Suprapubic skin (tissue), 4 donors: ENCODE results near the gene EPOP. TPM values are rescaled to one million over a fixed set of nuclear protein-coding genes. Genes with fewer than 3 reads are reported as not detected.
A peak's percentile ranks its signal among the peaks of the same experiment; 100 is the strongest.

Source experiments
- DNase-seq, 2 donors: peaks; one replicate each; pipeline ENCODE4 v3.0.0-alpha.2; 2019; ENCODE audit warnings: low spot score in 2 of 2
- H3K27ac ChIP-seq: fragments of 200-600 bp; sonication (generic); one replicate; pipeline ENCODE4 v1.5.1; 2019
- H3K27me3 ChIP-seq: fragments of 200-600 bp; sonication (generic); one replicate; pipeline ENCODE4 v1.5.1; 2019
- H3K36me3 ChIP-seq: fragments of 200-600 bp; sonication (generic); one replicate; pipeline ENCODE4 v1.5.1; 2019
- H3K4me1 ChIP-seq: fragments of 200-600 bp; sonication (generic); one replicate; pipeline ENCODE4 v1.5.1; 2019
- H3K4me3 ChIP-seq: fragments of 200-600 bp; sonication (generic); one replicate; pipeline ENCODE4 v1.5.1; 2019; ENCODE audit warnings: mild to moderate bottlenecking
- H3K9me3 ChIP-seq: fragments of 200-600 bp; sonication (generic); one replicate; pipeline ENCODE4 v1.5.1; 2019
- EP300 ChIP-seq: sonication (generic); formaldehyde crosslinking; IDR thresholded peaks from one replicate; pipeline ENCODE4 v1.6.1; 2017; ENCODE audit warnings: antibody characterized with exemption
- POLR2A ChIP-seq, 2 donors: fragments of 450-650 bp; IDR thresholded peaks; one replicate each; pipeline ENCODE4 v1.6.1; 2017; ENCODE audit warnings: antibody characterized with exemption in 2 of 2, mild to moderate bottlenecking in 2 of 2, moderate library complexity in 2 of 2
- POLR2AphosphoS5 ChIP-seq, 3 donors: sonication (generic); formaldehyde crosslinking; IDR thresholded peaks; one replicate each; pipeline ENCODE4 v1.6.1; 2017; ENCODE audit warnings: antibody characterized with exemption in 3 of 3
- WGBS: methylation state at CpG from one replicate; pipeline ENCODE4 v1.1.5; 2018; 5-methylcytosine and 5-hydroxymethylcytosine counted together
- total RNA-seq, 4 donors: library from RNA; depleted of rRNA; stranded (reverse); fragments of >200 nt; gene quantifications; one replicate each; pipeline ENCODE4 v1.1.0, GENCODE V29; 2016
- TF ChIP-seq, protein P1 (sequence below), 2 donors: fragments of 200-600 bp in 1 of 2; fragments of 450-650 bp in 1 of 2; sonication (generic) in 1 of 2; IDR thresholded peaks; one replicate each; pipeline ENCODE4 v1.5.1; 2016 to 2019; ENCODE audit warnings: antibody characterized with exemption in 2 of 2, mild to moderate bottlenecking in 1 of 2, moderate library complexity in 1 of 2

EPOP gene
- total RNA-seq, 4 donors from 2014 or later = 0.80 to 6.1 (median 3.2) TPM

GRCh38 chr17:38667099-38667786 is 7.5 kb downstream of the EPOP start:
- Histone ChIP-seq H3K27me3 (peaks cover 31% of the 10 kb centered on the region), H3K27ac (no peak overlapping the region), H3K36me3 (no peaks in the 10 kb centered on the region), H3K4me1 (no peaks in the 10 kb centered on the region), H3K4me3 (no peak overlapping the region), H3K9me3 (no peaks in the 10 kb centered on the region)
- TF ChIP-seq POLR2A (IDR thresholded peaks at IDR 0.05) (no peak), EP300 (no peak), POLR2AphosphoS5 (IDR thresholded peaks at IDR 0.05) (no peak)
- TF ChIP-seq, protein P1, sequence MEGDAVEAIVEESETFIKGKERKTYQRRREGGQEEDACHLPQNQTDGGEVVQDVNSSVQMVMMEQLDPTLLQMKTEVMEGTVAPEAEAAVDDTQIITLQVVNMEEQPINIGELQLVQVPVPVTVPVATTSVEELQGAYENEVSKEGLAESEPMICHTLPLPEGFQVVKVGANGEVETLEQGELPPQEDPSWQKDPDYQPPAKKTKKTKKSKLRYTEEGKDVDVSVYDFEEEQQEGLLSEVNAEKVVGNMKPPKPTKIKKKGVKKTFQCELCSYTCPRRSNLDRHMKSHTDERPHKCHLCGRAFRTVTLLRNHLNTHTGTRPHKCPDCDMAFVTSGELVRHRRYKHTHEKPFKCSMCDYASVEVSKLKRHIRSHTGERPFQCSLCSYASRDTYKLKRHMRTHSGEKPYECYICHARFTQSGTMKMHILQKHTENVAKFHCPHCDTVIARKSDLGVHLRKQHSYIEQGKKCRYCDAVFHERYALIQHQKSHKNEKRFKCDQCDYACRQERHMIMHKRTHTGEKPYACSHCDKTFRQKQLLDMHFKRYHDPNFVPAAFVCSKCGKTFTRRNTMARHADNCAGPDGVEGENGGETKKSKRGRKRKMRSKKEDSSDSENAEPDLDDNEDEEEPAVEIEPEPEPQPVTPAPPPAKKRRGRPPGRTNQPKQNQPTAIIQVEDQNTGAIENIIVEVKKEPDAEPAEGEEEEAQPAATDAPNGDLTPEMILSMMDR (IDR thresholded peaks at IDR 0.05) = peak; percentile 98
- DNase-seq = peak; percentile 67 to 82
- 34% methylated on average over 7 of the region's 7 CpGs for WGBS

GRCh38 chr17:38663964-38664644 is 10.7 kb downstream of the EPOP start:
- H3K9me3 ChIP-seq = no peaks in the 10 kb centered on the region
- peaks cover 3% of the 10 kb centered on the region for H3K27me3 ChIP-seq
- no peak for TF ChIP-seq POLR2A (IDR thresholded peaks at IDR 0.05)
- TF ChIP-seq POLR2AphosphoS5 (IDR thresholded peaks at IDR 0.05) = no peak
- no peak for TF ChIP-seq EP300
- TF ChIP-seq, protein P1 (IDR thresholded peaks at IDR 0.05) = no peak
- peaks cover under 1% of the 10 kb centered on the region for H3K4me1 ChIP-seq
- no peak for DNase-seq
- no peaks in the 10 kb centered on the region for H3K36me3 ChIP-seq
- H3K27ac ChIP-seq = no peak overlapping the region
- WGBS = 77% methylated on average over 9 of the region's 9 CpGs
- H3K4me3 ChIP-seq = no peak overlapping the region

DNA sequence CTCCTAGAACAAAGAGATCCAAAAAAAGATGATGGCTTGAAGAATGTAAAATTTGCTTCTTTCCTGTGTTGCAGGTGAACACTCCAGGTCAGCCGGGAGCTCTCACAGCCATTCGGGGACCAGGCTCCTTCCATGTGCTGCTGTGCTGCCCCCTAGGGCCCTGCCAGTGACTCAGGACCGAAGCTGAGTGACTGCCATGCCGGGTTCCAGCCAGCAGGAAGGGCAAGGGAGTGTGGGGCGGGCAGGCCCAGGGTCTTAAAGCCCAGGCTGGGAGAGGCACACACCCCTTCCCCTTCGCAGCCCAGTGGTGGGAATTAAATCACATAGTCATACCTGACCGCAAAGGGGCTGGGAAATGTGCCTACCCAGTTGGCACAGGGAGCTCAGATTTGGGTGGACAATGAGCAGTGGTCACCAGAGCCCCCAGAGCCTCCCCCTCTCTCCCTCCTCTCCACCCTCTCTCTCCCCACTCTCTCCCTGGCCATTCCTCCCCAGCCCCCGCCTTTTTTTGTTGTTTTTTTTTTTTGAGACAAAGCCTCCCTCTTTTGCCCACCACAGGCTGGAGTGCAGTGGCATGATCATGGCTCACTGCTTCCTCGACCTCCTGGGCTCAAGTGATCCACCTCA is 11.5 kb downstream of the EPOP start:
- 37% methylated on average over 9 of the region's 9 CpGs for WGBS
- Histone ChIP-seq H3K4me3 (no peak overlapping the region), H3K9me3 (no peaks in the 10 kb centered on the region), H3K36me3 (no peaks in the 10 kb centered on the region), H3K27ac (no peak overlapping the region), H3K4me1 (peaks cover 5% of the 10 kb centered on the region), H3K27me3 (peaks cover 4% of the 10 kb centered on the region)
- TF ChIP-seq, protein P1 (IDR thresholded peaks at IDR 0.05) = peak; percentile 20 to 45
- TF ChIP-seq POLR2A (IDR thresholded peaks at IDR 0.05) (no peak), EP300 (no peak), POLR2AphosphoS5 (IDR thresholded peaks at IDR 0.05) (no peak)
- DNase-seq = no peak

- H3K27ac ChIP-seq = no peak overlapping the region
- H3K4me3 ChIP-seq = no peak overlapping the region
- 69% methylated on average over 16 of the region's 16 CpGs for WGBS
- H3K36me3 ChIP-seq = no peaks in the 10 kb centered on the region
- no peak for TF ChIP-seq POLR2AphosphoS5 (IDR thresholded peaks at IDR 0.05)
- TF ChIP-seq, protein P1 (IDR thresholded peaks at IDR 0.05) = no peak
- TF ChIP-seq EP300 = no peak
- TF ChIP-seq POLR2A (IDR thresholded peaks at IDR 0.05) = no peak
- peaks cover 4% of the 10 kb centered on the region for H3K27me3 ChIP-seq
- no peaks in the 10 kb centered on the region for H3K9me3 ChIP-seq
- DNase-seq = no peak
- peaks cover 5% of the 10 kb centered on the region for H3K4me1 ChIP-seq
Observed at GRCh38 chr17:38660097-38661025, 14.4 kb downstream of the EPOP start.
